Embryonic facial prominence (tissue), 1 donor: ENCODE results near the gene SCEL.
"Not testable (repeated sequence)": the region's sequence is repeated elsewhere in the genome, so short reads cannot be mapped to it uniquely, and the experiment has no call there.

Experiments used
- DNase-seq: peaks from one replicate; pipeline ENCODE4 v3.0.0-alpha.2; 2016; ENCODE audit errors: extremely low spot score

Gene SCEL

DNA sequence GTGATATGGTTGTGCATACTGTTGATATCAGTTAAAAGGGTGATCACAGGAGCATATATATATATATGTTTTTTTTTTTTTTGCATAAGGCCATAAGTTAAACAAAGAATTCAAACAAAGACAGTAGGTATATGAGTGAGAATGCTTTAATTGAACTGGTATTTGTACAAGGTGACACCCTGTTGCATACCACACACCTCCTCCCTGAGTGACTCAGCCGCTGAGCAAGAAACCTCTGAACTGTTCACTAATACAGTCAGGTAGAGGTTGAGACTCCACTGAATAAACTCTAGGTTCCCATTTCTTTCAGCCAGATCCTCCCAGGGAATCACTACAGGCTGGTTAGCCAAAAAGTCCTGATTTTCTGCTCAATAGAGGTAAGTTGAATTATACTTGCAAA lies at the start of gene SCEL:
SCEL (plus strand) TSS at position 259 of the 400 bp plus-strand sequence. CDS start 20,170 bp downstream, outside the sequence.
- no peak for DNase-seq

DNA sequence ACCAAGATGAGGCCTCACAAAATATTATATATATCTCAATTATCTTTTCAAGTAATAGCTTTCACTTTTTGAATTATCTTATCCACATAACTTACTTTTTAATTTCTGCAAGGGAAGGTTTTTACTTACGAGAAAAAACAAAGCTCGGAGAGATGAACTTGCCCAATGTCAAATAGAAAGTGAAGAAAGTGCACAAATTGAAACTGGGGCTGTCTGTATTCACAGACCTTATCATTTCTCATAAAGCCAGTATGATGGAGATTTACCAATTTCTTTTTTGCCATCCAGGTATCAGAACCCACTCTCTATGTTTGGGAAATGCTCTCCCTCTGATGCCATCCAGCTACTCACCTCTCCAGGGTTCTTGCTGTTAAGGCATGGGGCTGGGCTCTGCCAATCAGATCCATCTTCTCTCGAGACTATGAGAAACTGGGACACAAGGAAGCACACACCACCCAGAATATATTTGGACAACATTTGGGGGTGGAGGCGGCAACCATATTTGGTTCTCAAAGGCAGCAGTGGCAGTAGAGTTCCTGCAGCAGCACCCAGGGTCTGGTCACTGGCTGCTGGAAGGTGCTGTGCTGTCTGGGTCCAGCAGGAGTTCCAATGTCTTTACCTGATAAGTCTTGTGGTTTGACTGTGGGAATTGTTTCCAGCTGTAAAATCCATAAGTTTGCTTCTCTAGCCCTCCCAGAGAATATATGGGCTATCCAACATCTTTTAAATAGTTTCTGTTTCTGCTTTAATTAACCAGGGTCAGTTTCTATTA lies 45.8 kb upstream of the SCEL start:
- DNase-seq, result no peak

- DNase-seq, result no peak
Measured at GRCh38 chr13:77492982-77493381, 42.5 kb upstream of the SCEL start.

- no peak for DNase-seq
Measured at GRCh38 chr13:77494226-77494625, 41.3 kb upstream of the SCEL start.

DNA sequence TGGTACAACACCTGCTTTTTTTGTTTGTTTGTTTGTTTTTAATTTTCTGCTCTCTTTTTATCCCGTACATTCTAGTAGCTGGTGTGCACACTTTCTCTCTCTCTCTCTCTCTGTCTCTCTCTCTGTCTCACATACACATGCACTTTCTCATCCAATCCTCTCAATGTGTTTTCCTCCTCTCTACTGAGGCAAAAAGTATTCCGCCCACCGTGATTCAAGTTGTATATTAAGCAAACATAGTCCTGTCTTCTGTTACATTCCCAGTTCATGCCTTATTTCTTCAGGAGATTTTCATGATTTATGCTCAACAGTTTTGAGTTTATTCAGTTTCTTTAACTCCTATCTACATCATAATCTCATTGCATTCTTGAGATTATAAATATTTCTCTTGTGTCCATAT lies 38.2 kb upstream of the SCEL start:
- DNase-seq, result no peak

DNA sequence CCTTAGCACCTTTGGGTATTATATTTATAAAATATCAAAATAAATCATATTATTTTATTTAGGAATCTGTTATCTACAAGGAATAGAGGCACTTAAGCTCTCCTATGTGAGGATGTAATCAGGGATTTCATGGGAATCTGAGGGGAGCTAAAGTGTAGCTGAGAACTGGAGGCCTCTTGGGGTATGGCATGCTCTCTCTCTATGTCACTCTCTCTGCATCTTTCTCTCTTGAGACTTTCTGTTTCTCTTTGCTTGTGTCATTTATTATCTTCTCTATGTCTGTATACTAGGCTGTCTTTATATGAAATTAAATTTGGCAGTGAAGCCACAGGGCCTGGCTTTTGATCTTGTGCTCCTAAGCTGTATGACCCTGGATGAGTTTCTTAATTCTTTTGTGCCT lies 37.7 kb upstream of the SCEL start:
- no peak for DNase-seq

DNA sequence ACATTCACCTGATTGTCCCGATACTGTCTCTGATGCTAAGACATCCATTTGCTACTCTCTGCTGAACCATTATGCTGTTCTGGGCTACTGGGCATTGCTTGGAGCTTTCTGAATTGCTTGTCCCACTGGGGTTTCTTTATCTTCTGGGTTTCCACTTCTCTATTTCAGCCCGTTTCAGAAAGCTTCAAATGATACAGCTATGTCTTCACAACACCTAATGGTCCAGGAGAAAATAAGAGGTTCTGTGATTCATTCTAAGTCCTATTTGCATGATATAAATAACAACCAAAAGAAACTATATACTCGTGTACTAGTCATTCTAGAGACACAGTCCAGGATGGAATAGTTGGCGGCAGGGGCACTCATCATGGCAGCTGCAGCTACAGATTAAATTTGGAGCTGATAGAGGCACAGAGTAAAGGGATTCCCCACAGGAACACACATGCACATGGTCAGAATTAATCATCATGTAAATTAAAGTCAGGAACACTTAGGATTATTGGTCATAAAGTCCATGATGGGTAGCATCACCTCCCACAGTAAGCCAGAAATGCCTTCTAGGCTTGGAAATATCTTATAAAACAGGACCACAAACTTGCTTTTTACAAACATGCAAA lies 33.3 kb upstream of the SCEL start:
- DNase-seq, result no peak

GRCh38 chr13:77503398-77503797 lies 32.1 kb upstream of the SCEL start:
- no peak for DNase-seq

GRCh38 chr13:77506874-77507273 lies 28.6 kb upstream of the SCEL start:
- no peak for DNase-seq

DNA sequence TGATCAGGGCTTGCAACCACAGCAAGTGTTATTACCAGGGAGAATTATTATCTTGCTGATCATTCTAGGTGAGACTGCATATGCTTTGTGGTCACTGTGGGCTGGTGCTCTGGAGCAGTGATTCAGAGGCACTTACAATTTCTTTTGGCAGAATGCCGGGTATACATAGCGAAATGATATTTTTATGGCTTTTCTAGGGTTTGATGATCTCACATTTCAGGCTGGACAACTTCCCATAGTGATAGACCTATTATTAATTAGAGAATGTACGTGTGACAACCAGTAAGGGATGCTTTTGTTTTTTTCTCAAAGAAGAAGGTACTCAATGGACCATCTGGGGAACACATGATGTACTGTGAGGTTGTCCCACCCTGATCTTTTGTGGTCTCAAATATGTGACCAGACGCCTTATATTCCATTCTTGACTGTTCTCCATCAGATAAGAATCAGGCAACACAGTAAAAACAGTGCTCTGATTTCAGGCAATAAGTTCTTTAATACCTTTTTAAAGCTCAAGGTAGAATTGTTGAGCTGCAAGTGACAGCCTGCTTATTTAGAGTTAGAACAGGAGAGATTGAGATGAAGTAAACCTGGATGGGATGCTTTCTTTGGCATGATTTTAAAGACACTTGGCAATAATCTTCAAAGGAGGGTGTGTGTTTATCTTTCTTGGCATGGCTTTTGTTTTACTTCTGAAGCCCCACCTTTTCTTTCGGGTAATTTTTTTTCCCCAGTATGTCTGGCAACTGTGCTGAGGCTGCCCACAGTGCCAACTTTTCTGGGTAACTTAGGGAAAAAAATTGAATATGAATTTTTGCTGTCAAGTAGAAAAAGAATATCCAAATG lies 27.4 kb upstream of the SCEL start:
- DNase-seq, result no peak

GRCh38 chr13:77508959-77509620 lies 26.4 kb upstream of the SCEL start:
- DNase-seq, result no peak

DNA sequence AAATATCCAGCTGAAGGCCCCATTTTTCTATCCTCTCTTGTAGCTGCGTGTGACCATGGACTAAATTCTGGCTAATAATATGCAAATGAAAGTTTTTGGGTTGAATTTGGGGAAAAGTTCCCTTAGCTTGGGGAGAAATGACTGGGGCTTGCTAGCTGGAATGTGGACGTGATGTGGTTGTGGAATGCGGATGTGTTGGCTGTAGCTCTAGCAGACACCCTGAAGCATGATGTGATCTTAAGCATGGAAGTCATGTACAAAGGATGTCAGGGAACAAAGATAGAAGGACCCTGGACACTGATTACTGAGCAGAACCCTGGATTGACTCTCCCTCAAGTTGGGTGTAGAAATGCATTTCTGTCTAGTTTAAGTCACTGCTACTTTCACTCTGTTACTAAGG lies 25.4 kb upstream of the SCEL start:
- DNase-seq, result no peak

DNA sequence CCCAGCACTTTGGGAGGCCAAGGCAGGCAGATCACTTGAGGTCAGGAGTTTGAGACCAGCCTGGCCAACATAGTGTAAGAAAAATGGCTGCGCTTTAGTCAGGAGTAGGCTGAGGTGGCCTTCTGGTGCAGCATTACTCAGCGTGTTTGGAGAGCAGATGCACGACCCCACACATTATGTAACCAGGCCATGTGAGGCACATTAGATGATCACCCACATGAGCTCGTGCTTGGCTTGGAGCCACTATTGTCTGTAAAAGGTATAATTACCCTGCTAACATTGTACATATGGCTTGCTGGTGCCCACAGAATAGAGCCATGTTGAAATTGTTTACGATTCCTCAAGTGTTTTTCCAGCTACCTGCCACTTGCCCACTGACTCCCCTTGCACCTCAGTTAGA lies 24.0 kb upstream of the SCEL start:
- DNase-seq, result no peak

DNA sequence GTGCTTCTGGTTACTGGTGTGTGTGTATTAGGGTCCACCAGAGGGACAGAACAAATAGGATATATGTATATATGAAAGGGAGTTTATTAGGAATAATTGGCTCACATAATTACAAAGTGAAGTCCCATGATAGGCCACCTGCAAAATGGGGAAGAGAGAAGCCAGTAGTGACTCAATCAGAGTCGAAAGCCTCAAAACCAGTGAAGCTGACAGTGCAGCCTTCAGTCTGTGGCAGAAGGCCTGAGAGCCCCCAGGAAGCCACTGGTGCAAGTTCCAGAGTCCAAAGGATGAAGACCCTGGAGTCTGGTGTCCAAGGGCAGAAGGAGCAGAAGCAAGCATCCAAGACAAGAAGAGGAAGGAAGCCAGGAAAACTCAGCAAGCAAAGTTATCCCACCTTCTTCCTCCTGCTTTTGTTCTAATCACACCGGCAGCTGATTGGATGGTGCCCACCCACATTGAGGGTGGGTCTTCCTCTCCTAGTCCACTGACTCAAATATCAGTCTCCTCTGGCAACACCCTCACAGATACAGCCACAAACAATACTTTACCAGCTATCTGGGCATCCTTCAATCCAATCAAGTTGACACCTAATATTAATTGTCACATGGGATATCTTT lies 21.7 kb upstream of the SCEL start:
- no peak for DNase-seq

DNA sequence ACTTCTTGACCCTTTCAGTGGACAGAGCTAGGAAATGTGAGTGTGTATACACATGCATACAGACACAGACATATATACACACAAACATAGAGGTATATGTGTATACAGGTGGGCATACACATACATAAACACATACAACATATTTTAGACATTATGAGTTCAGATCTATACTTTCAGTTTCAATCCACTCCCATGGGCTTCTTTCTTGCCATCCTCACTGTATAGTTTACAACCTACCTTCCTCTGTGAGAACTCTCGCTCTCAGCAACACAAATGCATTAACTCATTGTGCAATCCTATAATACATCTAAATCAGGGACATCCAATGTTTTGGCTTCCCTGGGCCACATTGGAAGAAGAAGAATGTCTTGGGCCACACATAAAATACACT lies 21.2 kb upstream of the SCEL start:
- no peak for DNase-seq

DNA sequence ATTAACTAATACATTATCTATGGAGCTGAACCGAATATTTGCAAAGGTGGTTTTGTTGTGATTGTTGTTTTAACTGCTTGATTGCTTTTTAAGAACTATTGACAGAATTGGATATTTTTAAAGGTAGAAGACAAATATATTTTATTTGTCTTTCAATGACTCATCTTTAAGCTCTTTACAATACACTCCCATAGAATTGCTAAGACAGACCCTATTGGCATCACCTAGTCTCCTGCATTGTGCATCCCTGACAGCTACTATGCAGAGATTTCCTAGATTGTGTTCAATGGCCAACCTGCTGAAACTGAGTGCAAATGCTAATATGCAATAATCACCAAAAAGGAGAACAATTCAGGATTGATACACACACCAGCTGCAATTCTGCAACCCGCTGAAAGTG lies 19.7 kb upstream of the SCEL start:
- no peak for DNase-seq

- no peak for DNase-seq
Measured at GRCh38 chr13:77516342-77516789, 19.1 kb upstream of the SCEL start.

GRCh38 chr13:77518266-77518665 lies 17.2 kb upstream of the SCEL start:
- DNase-seq, result no peak

DNA sequence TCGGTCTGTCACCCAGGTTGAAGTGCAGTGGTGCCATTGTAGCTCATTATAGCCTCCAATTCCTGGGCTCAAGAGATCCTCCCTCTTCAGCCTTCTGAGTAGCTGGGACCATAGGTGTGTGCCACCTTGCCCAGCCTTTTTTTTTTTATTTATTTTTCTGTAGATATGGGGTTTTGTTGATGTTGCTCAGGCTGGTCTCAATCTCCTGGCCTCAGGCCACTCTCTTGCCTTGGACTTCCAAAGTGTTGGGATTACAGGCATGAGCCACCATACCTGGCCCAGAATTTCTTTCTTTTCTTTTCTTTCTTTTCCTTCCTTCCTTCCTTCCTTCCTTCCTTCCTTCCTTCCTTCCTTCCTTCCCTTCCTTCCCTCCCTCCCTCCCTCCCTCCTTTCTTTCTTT lies 16.1 kb upstream of the SCEL start:
- not testable (repeated sequence) for DNase-seq

DNA sequence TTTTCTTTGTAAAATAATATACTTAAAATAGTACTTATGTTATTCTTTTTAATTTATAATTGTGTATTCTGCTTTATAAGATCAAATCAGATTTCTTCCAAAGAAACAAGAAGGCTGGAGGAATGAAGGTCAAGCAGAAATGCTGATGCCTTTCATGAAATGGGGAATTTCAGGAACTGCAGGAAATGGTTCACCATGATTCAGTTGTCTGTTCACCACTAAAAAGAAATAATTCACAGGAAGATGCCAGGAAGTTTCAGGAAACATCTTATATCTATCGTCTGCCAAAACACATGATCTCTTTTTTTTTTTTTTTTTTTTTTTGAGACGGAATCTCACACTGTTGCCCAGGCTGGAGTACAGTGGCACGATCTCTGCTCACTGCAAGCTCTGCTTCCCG lies 15.7 kb upstream of the SCEL start:
- DNase-seq, result no peak

GRCh38 chr13:77521194-77521593 lies 14.3 kb upstream of the SCEL start:
- DNase-seq, result no peak
